HG03060 (cell line): Measurements from ENCODE around the gene EFHC1.
A peak's percentile ranks its signal among the peaks of the same experiment; 100 is the strongest.
"Not testable (repeated sequence)": the region's sequence is repeated elsewhere in the genome, so short reads cannot be mapped to it uniquely, and the experiment has no call there.

Experiments used
- ATAC-seq: cut with Tn5 transposase; IDR thresholded peaks from one replicate; pipeline ENCODE4 v1.9.1; 2021; ENCODE audit warnings: low read depth, moderate number of reproducible peaks; ENCODE audit not compliant: unreplicated experiment

Gene EFHC1

DNA sequence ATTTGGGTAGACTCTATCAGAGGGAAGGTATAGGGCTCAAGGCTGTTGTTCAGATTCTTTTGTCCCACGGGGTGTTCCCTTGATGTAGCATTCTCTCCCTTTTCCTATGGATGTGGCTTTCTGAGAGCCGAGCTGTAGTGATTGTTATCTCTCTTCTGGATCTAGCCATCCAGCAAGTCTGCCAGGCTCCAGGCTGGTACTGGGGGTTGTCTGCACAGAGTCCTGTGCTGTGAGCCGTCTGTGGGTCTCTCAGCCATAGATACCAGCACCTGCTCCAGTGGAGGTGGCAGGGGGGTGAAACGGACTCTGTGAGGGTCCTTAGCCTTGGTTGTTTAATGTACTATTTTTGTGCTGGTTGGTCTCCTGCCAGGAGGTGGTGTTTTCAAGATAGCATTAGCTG lies 13.2 kb downstream of the EFHC1 start:
- not testable (repeated sequence) for ATAC-seq

DNA sequence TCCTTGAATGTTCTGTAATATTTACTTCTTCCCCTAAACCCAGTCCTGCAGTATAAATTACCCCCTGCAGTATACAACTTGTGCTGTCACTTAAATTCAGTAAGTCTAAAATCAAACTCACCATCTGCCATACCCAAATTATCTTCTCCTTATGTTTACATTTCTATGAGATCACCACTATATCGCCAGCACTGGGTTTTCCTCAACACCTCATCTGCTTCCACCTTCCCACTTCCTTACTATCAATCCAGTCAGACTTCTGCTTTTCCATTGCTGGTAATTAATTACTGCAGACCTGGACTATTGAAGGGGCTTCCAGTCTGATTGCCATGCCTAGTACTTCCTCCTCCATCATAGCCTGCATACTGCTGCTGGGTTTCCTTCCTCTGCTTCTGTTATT lies 15.2 kb downstream of the EFHC1 start:
- ATAC-seq, result no peak

DNA sequence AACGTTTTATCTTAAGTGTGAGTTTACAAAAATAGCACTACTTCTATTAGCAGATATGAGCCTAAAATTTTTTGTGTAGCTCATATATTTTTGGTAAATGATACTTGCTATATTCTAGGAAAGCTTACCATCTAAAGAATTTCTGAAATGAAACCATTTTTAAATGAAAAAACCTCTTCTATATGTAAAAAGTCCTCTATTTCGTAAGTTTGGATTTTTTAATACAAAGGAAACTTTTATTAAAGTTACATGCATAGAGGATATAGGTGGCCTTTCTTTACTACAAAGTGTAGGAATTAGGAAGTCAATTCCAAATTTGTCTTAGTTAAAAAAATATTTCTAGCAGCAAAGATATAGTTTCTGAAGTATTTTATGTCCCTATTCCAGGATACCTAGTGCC lies 18.8 kb downstream of the EFHC1 start:
- ATAC-seq, result no peak

DNA sequence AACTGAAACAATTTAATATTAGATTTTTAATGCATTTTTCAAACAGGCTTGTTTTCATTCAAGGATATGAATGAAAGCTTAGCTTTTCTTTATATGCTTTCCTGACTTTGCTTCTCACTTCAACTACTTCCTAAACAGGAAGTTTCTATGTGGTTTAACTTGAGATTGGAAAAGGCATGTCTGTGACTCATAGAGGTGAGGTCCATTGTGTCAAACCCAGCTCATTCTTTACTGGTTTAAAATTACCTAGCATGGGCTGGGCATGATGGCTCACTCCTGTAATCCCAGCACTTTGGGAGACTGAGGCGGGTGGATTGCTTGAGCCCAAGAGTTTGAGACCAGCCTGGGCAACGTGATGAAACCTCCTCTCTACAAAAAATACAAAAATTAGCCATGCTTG lies 34.4 kb downstream of the EFHC1 start:
- ATAC-seq, result no peak

DNA sequence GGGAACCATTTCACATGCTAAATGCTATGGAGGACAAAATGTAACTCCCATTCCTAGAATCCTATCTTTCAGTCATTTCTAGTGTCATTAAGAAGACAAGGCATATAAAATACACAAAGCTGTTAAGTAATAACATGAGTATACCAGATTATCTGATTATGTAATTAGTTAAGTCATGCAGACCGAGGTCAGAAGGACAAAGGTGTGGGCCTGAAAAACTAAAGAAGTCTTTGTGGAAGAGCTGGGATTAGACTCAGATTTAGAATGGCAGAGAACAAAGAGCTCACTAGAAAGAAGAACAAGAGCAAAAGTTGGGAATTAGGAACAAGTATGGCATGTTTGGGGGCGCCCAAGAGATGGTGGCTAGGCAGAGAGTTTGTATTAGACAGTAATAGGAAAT lies 37.0 kb downstream of the EFHC1 start:
- ATAC-seq, result no peak

DNA sequence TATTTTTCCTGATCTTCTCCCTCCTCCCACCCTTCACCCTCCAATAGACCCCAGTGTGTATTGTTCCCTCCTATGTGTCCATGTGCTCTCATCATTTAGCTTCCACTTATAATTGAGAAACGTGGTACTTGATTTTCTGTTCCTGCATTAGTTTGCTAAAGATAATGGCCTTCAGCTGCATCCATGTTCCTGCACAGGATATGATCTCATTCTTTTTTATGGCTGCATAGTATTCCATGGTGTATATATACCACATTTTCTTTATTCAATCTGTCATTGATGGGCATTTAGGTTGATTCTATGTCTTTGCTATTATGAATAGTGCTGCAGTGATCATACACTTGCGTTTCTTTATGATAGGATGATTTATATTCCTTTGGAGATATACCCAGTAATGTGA lies 41.1 kb downstream of the EFHC1 start:
- not testable (repeated sequence) for ATAC-seq

DNA sequence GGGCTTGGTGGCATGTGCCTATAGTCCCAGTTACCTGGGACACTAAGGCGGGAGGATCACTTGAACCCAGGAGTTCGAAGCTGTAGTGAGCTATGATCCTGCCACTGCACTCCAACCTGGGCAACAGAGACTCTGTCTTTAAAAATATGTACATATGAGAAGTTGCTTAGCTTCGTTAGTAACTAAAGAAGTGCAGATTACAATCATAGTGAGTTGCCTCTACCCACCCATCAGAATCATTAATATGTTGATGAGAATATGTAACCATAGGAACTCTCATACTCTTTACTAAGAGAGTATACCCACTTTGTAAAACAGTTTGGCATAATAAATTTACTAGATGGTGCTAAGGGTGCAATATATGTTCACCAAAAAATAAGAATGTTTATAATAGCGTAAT lies 54.0 kb downstream of the EFHC1 start:
- no peak for ATAC-seq

DNA sequence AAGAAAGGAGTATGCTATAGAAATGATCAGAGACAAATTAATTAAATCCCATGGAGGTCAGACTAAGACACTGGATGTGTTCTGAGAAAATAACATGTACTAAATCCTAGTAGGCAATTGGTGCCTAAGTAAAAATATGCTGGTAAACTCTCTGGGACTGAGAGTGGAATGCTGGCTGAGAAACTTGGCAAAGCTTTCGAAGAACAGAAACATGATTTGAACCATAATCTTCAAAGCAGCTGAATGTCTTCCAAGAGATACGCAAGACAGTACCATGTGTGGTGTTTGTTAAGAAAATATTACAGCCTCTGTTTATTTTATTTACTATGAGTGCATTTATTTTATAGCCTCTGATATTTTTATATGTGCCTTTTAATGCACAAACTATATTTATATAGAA lies 55.2 kb downstream of the EFHC1 start:
- no peak for ATAC-seq

DNA sequence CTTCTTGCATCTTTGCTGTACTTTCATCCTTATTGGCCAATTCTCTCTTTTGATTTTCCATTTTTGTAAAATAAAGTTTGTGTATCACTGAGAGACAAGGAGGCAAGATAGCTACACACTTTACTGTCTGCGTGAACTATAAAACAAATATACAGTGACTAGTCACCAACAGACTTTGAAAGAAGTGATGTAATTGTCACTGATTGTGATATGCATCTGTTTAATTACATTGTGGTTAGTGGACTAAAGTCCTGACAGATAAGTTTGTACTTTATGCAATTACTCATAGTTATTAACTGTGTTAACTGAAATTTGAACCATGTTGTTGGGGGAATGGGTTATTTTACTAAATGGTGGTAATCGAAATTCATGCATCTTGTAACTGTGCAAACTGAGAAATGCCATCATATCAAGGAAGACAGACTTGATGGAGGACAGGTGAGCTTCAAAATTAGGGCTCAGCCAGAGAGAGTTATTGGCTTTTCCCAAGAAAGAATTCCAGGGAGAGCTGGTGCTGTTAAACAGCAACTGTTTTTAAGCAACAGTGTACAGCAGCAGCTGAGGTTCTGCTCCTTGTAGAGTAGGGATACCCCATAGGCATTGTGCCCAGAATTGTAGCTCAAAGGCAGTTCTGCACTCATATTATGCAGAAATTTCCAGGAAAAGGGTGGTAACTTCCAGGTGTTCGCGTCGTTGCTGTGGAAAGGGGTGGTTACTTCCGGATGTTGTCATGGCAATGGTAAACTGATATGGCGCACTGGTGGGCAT lies 62.9 kb downstream of the EFHC1 start:
- ATAC-seq, result no peak

DNA sequence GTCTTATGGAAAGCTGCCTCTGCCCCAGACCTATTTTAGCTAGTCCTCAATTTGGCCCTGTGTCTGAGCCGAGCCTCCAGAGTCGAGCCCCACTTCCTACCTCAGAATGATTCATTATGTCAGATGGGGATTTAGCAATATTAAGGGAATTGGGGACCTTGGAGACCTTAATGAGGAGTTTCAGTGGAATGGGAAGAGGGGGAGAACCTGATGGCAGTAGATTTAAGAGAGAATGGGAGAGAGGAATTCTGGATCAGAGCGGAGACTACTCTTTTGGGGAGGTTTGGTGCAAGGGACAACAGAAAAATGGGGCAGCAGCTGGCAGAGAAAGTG lies 63.5 kb downstream of the EFHC1 start:
- no peak for ATAC-seq

DNA sequence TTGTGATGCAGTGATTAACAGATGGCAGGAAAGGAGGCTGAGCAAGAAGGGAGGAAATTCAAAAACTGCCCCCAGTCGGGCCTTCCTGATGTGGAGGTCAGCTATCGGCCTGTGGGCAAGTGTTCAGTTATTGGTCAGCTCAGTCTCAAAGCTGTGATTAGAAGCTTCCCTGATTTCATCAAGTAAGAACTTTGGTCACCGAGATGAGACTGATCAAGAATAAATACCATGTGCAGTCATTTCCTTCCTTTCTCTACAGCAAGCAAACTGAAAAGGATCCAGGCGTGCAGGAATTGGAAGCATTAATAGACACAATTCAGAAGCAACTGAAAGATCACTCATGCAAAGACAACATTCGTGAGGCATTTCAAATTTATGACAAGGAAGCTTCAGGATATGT lies 69.7 kb downstream of the EFHC1 start:
- no peak for ATAC-seq

DNA sequence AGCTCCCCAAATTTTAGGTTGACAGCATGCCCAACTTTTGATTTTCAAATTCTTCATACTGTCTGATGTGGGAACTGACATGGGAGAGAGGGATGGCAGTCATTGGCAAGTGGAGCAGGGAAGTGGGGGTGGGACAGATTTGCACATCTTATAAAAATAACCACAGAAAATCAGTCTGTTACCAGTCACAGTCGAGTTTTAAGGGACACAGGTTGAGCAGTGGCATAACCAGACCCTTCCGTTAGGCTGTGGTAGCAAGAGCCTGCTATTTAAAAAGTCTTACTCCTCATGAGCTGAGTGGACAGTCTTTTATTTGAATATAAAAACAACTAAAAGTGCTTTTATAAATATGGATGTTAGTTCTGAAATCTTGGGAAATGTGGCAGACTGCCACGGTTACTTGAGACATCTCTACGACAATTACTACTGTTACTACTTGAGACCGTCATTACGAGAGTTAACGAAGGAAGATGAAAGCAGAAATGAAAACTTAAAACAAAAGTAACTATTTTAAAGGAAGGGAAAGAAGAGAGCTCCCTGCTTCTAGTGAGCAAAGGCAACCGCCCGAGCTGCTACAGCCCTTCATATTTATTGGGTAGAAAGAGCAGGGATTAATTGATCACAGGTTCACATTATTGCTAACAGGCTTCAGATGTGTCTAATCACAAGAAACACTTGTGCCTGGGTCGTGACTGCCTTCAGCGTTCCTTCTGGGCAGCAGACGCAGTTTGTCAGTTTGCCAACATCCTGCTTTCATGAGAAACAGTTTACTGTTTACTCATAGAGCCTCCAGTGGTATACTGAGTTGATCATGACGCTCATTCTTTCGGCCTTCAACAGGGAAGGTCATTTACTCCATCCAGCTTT lies 71.3 kb downstream of the EFHC1 start:
- peak; percentile 59 for ATAC-seq

DNA sequence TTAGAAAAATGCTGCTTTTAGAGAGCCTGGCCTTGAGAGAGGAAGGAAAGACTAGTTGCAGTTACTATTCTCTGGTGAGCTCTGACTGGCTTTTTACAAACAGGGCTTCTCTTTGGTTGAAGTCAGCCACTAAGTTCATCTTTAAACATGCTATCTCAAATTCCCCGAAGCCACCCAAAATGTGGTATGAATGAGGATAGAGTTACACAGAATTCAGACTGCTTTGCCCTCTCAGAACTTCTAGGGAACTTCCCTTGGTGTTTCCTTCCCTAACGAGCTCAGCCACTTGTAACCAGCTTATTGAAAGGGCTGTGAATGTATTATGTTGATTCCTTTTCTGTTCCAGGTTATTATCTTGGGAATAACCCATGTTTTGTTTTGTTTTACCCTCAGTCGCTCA lies 73.5 kb downstream of the EFHC1 start:
- no peak for ATAC-seq

DNA sequence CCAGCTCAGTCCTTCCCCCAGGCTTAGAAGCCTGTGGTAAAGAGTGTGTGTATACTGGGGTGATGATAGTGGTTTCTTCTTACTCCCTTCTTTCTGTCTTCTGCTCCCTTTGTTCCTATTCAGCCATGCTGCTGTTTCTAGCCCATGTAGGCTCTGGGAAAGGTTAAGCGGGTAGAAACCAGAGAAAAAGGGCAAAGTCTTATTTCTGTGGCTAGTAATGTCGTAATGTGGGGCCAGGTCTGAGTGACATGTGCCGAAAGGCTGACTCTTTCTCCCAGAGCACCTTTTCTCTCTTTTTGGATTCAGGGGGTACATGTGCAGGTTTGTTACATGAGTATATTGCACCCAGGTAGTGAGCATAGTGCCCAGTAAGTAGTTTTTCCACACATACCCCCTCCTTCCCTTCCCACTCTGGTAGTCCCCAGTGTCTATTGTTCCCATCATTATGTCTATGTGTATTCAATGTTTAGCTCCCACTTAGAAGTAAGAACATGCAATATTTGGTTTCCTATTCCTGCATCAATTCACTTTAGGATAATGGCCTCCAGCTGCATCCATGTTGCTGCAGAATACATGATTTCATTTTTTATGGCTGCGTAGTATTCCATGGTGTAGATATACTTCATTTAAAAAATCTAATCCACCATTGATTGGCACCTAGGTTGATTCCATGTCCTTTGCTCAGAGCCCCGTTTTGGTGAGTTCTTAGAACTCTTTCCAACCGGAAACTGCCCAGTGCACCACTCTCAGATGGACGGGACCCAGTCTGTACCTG lies 74.3 kb downstream of the EFHC1 start:
- ATAC-seq, result no peak

DNA sequence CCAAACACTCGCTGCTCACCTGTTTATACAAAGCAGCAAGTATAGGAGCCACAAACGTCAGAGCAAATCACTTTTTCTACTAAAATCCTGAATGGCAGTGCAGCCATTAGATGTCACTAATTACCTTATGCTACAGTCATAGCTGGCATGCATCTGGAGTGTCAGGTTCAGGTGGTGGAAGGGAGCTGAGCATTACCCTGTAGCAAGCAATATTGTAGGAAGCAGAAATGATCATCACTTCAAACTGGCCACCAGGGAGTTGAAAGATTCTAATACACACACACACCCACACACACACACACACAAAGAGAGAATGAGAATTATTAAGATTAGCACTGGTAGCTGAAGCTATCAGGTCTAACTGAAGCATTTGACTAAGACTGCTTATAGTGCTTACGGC lies 75.8 kb downstream of the EFHC1 start:
- ATAC-seq, result no peak

DNA sequence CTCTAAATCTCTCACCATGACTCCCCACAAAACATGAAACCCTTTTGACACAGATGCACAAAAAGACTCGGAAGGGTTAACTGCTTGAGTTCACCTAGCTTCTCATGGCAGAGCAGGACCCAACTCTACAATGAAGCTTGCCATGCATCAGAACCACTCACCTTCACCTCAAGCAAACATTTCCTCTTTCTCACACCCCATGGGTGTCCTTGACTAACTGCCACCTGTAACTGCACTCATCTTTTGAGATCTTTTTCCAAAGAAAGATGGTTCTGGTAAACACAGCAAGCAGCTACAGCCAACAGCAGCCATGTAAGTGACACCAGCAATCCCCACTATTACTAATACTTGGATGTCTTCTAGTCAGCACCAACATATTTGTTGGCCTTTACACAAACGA lies 76.5 kb downstream of the EFHC1 start:
- ATAC-seq, result no peak

DNA sequence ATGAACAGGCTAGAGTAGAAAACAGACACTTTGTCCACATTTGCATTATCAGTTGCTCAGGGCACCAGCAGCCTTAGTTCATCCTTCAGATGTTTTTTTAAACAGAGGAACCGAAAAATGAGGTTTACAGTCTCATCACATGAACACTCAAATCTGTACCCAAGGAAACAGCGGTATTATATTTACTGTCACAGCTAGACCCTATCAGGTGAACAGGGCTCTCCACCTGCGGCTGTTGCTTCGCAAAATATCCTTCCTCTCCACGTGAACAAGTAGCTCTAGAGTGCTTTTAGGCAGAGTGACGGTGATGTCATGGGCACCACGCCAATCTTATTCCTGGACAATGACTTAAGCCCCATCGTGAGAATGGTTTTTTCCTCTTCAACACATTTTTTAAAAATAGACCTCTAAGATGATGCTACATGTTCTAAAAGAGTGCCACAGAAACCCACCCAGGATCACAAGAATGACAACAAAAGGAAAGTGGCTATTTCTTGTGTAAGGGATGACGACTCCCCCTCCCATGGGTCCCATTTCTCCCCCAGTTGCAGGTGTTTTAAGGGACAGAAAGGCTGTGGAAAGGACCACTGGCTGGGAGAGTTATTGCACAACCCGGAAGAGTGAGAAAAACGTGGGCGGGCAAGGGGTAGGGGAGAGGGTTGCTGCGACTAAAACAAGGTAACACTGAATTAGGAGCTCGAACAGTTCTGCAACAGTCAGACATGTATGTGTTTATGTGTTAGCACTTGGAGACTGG lies 77.7 kb downstream of the EFHC1 start:
- peak; percentile 88 for ATAC-seq

DNA sequence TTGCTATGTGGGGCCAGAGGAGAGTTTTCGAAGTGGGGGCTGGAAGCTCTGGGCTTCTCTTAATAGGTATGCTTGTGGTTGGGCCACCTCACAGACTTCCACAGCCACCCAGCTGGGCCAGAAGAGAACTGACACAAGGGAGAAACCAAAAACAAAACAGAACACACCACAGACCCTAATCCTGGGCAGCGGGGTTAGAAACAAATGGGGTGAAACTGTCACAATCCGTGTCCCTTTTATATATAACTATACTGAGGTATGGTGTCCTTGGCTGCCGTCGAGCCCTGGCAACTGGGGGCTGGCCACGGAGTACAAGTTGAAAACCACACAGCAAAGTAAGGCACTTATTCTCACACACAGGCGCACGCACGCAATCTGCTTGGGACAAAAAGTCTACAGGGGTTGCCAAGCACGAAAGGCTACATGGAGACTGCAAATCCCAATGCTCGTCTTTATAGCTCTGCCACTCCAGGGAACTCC lies 78.4 kb downstream of the EFHC1 start:
- ATAC-seq, result peak; percentile 32

DNA sequence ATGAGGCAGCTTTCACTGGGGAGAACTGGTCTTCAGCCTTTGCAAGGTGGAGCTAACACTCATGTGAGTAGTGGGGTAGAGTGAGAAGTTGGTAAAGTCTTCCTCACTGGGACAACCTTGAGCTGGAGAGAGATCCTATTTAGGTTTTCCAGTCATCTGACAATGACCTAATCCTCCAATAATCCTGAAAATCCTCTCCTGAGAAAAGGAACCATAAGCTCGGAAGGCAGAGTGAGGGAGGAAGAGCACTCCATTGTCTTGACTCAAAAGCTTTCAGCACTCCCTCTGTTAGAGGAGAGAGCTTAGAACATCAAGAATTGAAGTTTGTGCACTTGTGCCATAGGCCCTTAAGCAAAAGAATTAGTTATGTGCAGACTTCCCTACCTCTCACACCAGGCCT lies 78.9 kb downstream of the EFHC1 start:
- no peak for ATAC-seq

DNA sequence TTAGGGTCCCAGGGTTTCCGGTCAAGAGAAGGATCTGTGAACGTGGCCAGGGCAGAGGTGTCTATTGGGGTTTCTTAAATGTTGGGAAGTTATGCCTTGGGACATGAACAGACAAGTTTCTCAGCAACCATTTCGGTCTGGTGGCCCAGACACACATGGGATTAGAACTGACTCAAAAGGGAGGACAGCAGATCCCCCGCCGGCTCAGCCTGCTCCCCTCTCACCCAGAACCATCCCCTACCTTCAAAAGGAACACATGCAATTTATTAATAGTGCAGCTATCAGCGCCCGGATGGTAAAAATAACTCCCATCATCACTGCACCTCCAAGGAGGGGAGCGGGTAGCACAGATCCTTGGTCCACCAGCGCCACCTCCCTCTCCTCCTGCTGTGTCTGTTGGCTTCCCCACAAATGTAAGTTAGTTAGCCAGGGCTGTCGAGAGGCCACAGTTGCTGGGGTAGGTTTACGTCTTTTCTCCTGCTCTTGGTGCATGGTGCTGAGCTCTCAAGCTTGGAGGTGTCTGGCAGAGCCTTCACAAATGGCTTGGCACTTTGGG lies 79.6 kb downstream of the EFHC1 start:
- no peak for ATAC-seq
